Endothelial cell of umbilical vein (primary cell): Measurements from ENCODE around the gene CRELD2.

ENCODE experiments used
- CTCF ChIP-seq, 2 donors: IDR thresholded peaks; 1 replicate in 1 of 2; 2 replicates in 1 of 2; pipeline ENCODE4 v1.5.1; 2011; ENCODE audit warnings: low read length in 2 of 2, mild to moderate bottlenecking in 2 of 2, moderate library complexity in 2 of 2, control low read depth in 1 of 2, inconsistent platforms in 1 of 2, low read depth in 1 of 2; ENCODE audit not compliant: insufficient read depth in 1 of 2; ENCODE audit errors: extremely low read depth in 1 of 2
- EZH2 ChIP-seq: IDR thresholded peaks from 2 replicates; pipeline ENCODE4 v1.6.1; 2012; ENCODE audit warnings: borderline replicate concordance, low read depth, mild to moderate bottlenecking, moderate library complexity, low read length, inconsistent platforms; ENCODE audit not compliant: severe bottlenecking
- POLR2A ChIP-seq: IDR thresholded peaks from 2 replicates; pipeline ENCODE4 v1.6.1; 2012; ENCODE audit warnings: low read depth, mild to moderate bottlenecking, control low read depth, low read length

- TF ChIP-seq POLR2A, result no peak
- no peak for TF ChIP-seq EZH2
- TF ChIP-seq CTCF (IDR thresholded peaks at IDR 0.05; ENCODE audit: extremely low read depth in 1 of 2, insufficient read depth in 1 of 2, low read depth in 1 of 2, low read length in 2 of 2), result no peak
Measured at GRCh38 chr22:49928185-49928495, 9.7 kb downstream of the CRELD2 start.
